ENCODE measurements around the gene C19orf47.
"Not testable (repeated sequence)": the region's sequence is repeated elsewhere in the genome, so short reads cannot be mapped to it uniquely, and the experiment has no call there.

C19orf47 gene

DNA sequence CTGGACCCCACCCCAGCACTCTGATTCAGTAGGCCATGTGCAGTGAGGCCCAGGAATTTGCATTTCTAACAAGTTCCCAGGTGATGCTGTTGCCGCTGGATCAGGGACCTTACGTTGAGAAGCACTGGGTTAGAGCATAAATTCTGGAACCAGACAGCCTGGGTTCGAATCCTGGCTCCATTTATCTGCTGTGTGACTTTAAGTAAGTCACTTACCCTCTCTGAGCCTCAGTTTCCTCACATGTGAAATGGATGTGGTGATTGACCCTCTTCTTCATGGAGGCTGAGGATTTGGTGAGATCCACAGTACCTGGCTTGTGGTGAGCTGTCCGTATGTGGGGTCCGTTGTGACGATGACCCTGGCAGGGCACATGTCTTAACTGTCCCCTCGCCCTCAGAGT lies 25.9 kb upstream of the C19orf47 start:
- DNase-seq: no peak

DNA sequence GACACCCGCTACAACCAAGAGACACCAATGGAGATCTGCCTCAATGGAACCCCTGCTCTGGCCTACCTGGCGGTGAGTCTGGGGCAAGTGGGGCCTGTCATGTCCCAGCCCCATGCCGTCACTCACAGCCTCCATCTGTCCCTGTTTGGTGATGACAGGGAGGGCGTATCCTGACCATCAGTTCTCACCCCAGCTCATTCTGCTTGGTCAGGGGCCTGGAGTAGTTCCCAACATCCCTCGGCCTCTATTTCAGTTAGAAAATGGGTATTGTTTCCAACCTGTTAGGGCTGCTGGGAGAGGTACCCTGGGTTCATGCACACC lies 23.6 kb upstream of the C19orf47 start:
- DNase-seq: no peak

DNA sequence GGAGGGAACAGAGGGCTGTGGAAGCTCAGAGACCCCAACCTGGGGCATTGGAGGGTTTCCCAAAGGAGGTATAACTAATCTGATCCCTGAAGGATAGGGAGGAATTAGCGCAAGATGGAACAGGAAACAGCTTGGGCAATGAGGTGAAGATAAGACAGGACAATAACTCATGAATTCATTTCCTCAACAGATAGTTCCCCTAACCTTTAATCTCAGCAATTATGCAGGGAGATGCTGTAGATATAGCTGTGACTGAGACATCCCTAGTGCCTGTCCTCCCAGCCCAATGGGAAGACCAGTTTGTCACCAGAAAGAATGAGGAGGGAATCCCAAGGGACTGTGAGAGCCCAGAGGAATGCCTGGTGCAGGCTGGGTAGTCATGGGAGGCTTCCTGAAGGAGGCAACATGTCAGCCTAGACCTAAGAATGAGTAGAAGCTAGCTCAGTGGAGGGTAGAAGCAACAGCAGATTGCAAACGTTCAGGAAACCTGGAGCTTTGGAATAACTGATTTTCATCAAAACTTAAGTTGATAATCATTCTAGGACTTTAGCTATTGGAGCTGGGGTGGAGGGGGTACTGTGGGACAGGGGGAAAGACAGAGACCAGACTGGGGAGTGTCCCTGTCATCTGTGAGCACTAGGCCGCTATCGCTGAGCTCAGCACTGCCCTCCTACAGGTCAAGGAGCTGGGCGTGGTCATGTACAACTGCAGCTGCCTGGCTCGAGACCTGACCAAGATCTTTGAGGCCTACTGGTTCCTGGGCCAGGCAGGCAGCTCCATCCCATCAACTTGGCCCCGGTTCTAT lies 23.0 kb upstream of the C19orf47 start:
- DNase-seq: no peak

DNA sequence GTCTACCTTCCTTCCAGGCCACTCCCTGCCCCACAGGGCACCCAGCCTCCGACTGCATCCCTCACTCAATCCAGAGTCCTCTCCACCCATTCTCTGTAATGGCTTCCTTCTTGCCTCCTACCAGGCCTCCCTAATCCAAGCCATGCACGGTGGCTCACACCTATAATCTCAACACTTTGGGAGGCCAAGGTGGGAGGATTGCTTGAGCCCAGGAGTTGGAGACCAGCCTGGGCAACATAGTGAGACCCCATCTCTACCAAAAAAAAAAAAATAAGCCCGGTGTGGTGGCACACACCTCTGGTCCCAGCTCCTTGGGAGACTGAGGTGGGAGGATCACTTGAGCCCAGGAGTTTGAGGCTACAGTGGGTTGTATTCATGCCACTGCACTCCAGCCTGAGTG lies 22.1 kb upstream of the C19orf47 start:
- DNase-seq: not testable (repeated sequence)

DNA sequence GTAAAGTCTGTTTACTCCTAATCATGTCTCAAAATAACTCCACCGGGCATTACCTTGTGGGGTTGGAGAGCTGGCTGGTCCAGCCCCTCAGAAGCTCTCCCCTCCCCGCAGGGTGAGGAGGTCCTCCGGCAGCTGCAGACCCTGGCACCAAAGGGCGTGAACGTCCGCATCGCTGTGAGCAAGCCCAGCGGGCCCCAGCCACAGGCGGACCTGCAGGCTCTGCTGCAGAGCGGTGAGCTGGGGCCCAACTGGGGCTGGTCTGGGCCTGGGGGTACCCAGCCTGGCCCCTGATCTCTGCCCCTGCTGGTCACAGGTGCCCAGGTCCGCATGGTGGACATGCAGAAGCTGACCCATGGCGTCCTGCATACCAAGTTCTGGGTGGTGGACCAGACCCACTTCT lies 21.6 kb upstream of the C19orf47 start:
- no peak for DNase-seq

DNA sequence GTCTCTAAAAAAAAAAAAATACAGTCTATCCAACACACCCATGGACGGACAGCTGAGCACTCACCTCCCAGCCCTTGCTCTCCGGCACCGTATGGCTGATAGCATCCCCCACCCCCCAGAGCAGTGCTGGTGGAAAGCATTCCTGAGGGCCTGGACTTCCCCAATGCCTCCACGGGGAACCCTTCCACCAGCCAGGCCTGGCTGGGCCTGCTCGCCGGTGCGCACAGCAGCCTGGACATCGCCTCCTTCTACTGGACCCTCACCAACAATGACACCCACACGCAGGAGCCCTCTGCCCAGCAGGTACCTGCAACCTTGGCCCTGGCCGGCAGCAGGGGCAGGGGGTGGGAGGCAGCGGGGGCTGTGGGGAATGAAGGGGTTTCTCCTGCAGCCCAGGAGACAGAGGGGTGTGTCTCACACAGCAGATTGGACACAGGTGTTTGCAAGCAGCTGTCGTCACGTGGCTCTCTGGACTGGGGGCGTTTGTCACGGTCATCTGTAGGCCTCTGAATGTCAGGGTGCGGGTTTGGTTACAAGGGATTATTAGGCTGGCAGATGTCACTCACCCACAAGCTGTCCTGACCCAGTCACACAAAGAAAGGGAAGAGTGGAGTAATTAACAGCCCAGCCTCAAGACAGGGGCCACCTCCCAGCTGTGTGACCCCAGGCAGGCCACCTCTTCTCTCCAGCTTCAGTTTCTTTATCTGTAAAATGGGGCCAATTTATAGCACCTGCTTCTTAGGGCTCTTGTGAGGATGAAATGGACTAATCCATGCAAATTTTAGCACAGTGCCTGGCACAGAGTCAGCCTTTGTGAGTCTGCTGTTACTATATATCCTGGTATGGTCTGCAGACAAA lies 19.6 kb upstream of the C19orf47 start:
- no peak for DNase-seq

DNA sequence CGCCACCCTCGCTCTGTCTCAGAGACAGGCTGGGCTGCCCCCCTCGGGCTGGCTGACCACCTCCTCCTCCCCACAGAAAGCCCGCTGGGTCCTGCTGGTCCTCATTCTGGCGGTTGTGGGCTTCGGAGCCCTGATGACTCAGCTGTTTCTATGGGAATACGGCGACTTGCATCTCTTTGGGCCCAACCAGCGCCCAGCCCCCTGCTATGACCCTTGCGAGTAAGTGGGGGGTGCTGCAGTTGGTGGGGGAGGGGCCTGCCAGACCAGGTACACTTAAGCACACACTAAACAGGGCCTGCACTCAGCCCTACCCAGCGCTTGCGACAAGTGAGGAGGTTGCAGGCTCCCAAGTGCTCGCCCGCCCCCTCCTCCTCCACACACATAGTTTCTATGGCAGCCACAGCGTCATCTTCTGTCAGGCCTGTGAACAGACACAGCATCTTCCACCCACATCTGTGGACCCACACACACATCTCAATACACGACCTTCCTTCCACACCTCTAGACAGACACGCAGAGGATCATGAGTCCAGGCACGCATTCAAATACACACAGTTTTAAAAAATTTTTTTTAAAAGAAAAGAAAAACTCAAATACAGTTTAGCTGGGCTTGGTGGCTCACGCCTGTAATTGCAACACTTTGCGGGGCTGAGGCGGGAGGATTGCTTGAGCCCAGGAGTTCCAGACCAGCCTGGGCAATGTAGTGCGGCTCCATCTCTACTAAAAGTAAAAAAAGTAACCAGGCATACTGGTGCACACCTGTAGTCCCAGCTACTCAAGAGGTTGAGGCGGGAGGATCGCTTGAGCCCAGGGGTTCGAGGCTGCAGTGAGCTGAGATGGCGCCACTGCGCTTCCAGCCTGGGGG lies 18.7 kb upstream of the C19orf47 start:
- DNase-seq: no peak

DNA sequence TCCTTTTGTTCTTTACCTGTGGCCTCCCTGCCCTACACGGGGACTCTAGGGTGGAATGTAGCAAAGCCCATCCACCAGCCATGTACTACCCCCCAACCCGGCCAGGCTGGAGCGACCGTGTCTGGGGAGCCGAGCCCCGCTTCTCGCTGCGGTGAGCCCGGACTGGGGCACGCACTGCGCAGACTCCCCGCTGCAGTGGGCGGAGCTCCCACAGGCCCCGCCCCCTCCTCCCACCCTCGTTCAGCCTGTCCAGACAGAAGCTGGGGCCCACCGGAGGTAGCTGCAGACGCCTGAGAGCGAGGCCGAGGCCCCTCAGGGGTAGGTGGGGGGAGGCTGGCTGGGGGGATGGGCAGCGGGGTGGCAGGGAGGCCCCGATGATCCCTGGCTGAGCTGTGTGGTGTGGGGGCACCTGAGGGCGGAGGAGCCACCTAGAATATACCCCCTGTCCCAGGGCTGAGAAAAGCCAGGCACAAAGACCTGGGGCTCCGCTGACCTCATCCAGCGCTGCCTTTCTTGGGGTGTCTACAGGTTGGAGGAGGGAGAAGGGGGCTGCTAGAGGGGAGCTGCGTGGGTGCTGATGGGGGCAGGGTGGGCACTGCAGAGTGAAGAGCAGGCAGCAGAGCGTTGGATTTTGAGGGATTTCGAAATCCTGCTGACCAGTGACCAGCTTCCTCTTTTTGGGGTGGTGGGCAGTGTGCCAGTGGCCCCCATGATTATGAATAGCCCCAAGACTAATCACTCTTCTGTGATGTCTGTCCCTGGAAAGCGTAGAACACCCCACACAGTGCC lies 17.6 kb upstream of the C19orf47 start:
- DNase-seq: no peak

DNA sequence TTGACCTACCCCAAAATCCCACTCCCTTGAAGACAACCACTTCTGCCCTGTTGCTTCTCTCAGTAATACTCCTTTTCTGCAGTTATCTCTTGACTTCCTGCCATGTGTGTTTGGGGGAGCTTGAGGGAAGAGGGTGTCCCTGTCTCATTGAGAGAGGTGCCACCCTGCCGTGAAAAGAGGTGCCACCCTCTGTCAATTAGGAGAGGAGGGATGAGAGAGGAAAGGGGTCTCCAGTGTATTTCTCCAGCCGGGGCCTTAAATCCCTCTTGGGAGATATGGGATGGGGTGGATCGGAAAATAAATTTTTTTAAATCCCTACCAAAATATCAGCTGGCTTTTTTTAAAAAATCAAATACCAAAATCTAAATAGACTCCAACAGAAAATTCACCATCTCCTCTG lies 16.8 kb upstream of the C19orf47 start:
- no peak for DNase-seq

DNA sequence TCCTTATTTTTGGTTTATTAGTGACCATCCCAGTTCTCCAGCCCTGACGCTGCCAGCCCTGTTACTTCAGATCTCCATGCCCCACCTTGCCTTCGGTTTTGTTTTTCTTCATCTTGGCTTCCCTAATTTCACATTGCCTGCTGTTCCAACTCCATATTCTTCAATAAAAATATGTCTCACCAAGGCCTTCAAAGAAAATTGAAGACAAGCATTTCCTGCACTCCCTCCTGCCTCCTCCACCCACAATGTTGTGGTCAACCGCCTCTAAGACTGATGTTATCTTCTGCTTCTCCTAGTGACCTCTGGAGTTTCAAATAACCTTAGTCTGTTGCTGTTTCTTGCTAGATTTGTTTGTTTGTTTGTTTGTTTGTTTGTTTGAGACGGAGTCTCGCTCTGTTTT lies 14.9 kb upstream of the C19orf47 start:
- peak; percentile 12 for DNase-seq

DNA sequence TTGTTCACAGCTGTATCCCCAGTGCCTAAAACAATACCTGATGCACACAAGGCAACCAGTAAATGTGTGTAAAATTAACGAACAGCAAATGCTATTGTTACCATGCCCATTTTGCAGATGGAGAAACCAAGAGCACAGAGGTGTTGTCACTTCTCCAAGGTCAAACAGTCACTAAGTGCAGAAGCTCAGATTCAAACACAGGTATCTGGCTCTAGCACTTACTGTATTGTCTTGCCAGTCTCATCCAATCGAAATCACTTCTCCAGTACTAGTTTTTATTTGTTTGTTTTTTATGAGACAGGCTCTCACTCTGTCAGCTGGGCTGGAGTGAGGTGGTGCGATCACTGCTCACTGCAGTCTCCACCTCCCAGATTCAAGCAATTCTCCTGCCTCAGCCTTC lies 14.0 kb upstream of the C19orf47 start:
- no peak for DNase-seq

DNA sequence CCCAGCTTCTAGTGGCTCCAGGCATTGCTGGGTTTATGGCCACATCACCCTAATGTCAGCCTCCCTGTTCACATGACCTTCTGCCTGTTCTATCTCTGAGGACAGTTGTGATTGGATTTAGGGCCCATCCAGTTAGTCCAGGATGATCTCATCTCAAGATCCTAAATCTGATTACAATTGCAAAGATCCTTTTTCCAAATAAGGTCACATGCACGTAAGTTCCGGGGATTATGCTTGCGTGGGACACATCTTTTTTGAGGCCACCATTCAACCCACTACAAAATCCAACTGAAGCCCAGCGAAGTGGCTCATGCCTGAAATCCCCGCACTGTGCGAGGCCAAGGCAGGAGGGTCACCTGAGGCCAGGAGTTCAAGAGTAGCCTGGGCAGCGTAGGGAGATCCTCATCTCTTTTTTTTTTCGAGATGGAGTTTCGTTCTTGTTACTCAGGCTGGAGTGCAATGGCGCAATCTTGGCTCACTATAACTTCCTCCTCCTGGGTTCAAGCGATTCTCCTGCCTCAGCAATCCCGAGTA lies 12.6 kb upstream of the C19orf47 start:
- no peak for DNase-seq

DNA sequence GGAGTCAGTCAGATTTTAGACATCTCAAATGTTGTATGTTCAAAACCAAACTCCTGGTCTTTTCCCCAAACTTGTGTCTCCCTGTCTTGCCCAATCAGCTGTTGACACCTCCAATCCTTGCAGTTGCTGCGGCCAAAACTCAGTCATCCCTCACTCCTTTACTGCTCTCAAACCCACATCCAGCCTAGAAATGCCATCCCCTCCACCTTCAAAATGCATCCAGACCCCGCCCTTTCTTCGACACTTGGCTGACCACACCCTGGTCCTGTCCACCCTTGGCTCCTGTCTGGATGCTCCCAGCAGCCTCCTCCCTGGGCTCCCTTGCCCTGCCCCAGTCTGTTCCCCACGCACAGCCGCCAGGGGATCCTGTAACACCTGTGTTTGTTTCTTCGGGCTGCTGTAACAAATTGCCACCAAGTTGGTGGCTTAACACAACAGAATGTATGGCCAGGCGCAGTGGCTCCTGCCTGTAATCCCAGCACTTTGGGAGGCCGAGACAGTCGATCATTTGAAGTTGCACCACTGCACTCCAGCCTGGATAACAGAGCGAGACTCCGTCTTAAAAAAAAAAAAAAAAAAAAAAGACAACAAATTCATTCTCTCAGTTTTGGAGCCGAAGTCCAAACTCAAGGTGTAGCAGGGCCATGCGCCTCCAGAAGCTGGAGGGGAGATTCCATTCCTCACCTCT lies 12.0 kb upstream of the C19orf47 start:
- DNase-seq: no peak

DNA sequence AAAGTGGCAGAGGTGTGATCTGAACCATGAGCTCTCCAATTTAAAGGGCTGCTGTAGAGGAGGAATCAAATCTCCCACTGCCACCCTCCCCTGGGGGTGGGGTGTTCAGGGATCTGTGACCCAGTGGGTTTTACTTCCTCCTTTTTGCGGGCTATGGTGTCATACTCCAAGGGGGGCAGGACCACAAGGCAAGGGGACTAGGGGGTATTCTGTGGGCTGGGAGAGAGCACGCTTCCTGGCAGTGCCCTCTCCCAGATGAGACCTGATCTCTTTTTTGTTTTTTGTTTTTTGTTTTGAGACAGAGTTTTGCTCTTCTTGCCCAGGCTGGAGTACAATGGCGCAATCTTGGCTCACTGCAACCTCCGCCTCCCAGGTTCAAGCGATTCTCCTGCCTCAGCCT lies 10.6 kb upstream of the C19orf47 start:
- peak; percentile 10 for DNase-seq

DNA sequence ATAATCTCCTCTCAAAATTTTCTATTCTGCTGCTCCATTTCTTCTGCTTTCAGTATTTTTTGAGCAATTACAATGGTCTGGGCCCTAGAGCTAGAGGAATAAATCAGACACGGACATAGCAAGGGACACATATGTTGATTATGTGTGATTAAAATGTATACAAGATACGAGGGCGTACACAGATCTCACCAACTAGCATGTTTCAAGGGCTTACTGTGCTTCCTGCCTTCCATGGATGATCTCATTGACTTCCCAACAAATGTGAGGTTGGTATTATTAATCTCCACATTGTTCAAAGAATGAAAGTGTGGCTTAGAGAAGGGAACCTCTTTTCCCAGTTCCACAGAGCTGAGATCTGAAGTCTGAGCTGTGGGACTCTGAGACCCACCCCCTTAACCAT lies 9.4 kb upstream of the C19orf47 start:
- no peak for DNase-seq

DNA sequence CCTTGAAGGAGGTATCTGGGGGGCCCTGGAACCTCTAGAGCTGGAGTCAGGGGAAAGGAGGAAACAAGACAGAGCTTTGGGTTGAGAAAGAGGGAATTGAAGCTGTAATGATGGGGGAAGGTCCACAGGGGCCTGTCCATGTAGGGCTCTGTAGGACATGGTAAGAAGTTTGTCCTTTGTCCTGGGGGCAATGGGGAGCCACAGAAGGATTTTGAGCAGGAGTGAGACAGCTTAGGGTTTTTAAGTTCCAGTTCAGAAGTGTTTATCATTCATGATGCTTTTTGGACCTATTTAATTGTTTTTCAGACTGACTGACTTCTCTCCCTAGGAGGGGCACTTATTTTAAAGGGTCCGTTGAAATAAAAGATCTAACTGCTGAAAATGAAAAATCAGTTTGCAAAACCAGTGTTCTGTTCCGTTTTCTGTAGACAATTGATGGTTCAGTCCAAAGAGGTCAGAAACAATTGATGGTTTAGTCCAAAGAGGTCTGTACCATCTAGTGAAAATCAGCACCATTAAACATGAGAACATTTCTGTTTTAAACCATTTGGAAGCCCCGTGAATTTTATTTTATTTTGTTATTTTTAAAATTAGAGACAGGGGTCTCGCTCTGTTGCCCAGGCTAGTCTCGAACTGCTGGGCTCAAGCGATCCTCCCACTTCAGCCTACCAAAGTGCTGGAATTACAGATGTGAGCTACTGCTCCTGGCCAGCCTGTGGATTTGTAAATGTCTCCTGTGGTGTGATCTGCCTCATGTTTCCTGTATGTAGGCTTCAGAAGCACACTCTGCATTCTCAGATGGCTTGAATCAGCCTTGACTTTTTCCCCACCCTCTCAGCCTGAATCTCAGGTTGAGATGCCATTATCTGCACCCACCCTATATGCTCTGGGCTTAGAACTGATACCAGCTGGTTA lies 8.7 kb upstream of the C19orf47 start:
- DNase-seq: no peak

DNA sequence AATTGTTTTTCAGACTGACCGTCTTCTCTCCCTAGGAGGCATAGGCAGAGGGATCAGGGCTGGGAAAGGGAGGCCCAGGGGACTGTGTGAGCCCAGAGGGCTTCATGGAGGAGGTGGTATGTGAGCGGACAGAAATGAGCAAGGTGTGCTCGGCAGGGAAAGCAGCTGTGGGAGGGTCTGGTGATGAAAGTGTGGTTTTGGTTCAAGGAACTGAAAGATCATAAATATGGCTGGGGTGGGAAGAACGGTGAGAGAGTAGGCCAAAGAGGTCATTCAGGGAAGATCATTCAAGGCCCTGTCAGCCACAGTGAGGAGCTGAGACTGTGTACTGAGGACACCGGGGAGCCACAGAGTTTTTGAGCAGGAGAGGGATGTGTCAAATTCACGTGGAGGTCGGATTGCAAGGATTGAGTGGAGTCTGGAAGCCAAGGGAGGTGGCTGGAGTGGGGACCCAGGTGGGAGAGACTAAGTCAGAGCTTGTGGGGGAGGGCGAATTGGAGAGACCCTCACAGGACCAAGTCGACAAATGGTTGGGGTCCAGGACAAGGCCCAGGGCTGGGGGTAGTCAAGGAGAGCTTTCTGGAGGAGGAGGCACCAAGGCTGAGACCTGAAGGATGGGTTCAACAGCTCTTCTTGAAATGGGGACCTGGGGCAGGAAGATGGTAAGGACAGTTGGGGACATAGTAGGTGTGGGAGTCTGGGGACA lies 7.9 kb upstream of the C19orf47 start:
- DNase-seq: no peak

DNA sequence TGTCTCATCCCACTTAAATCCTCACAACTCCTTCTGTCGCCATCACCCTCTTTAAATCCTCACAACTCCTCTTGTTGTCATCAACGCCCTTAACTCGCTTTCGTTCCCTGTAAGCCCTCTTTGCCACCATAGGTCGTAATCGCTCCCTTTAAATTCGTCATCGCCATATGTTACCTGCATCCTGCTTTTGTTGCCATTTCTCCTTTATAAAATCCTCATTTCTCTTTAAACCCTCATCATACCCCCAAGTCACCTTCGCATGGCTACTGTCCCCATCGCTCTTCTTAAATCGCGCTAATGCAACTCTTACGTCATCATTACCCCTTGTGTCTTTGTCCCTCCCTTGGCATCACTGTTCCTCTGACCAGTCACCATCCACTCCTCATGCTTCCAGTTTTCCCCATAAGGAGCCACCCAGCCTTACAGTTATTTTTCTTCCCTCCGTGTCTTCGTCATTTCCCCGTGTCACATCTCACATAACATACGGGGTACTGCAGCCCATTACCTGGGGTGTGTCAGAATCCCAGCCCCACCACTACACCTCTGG lies 837 bp upstream of the C19orf47 start:
- DNase-seq: peak; percentile 5

DNA sequence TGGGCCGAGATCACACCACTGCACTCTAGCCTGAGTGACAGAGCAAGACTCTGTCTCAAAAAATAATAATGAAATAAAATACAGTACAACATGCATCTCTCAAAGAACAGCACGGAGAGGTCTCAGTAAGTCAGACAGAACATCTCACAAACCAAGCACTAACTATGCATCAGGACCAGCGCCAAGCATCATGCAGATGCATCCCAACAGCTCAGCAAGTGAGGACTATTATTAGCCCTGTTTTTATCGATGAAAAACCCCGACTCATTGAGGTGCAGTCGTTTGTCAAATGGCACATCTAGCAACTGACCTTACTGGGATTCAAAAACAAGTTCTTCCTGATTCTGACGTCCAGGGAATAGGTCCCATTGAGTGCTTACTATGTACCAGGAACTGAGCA lies 3.8 kb downstream of the C19orf47 start:
- no peak for DNase-seq

Data from KG1 (cell line).